BLaER1 treated with 17β-estradiol and CSF1 and Interleukin-3, amounts not matched to agents 10 nM and 100 nM (cell line): ENCODE results near the gene FGD5.
"Not testable (repeated sequence)": the region's sequence is repeated elsewhere in the genome, so short reads cannot be mapped to it uniquely, and the experiment has no call there.

Source experiments
- H3K27ac ChIP-seq, 11 experiments: shearing (Covaris generic); formaldehyde crosslinking; 2 replicates each; pipeline ENCODE4 v1.8.1; 2022
- H3K27me3 ChIP-seq, 11 experiments: shearing (Covaris generic); formaldehyde crosslinking; 2 replicates each; pipeline ENCODE4 v1.8.1; 2022
- H3K36me3 ChIP-seq, 11 experiments: shearing (Covaris generic); formaldehyde crosslinking; 2 replicates each; pipeline ENCODE4 v1.8.1; 2022
- H3K4me1 ChIP-seq, 10 experiments: shearing (Covaris generic); formaldehyde crosslinking; 2 replicates each; pipeline ENCODE4 v1.8.1; 2022
- H3K4me2 ChIP-seq, 11 experiments: shearing (Covaris generic); formaldehyde crosslinking; 2 replicates each; pipeline ENCODE4 v1.8.1; 2022
- H3K4me3 ChIP-seq, 10 experiments: shearing (Covaris generic); formaldehyde crosslinking; 2 replicates each; pipeline ENCODE4 v1.8.1; 2022
- H3K9ac ChIP-seq, 11 experiments: shearing (Covaris generic); formaldehyde crosslinking; 2 replicates each; pipeline ENCODE4 v1.8.1; 2022
- H3K9me3 ChIP-seq, 11 experiments: shearing (Covaris generic); formaldehyde crosslinking; replicated peaks in 1 of 11; 2 replicates each; pipeline ENCODE4 v1.8.1; 2022
- H4K20me1 ChIP-seq, 11 experiments: shearing (Covaris generic); formaldehyde crosslinking; 2 replicates each; pipeline ENCODE4 v1.8.1; 2022
- Cebpa-rat ChIP-seq, 11 experiments: shearing (Covaris generic); IDR thresholded peaks; 2 replicates each; pipeline ENCODE4 v1.8.1; 2022

Gene FGD5

DNA sequence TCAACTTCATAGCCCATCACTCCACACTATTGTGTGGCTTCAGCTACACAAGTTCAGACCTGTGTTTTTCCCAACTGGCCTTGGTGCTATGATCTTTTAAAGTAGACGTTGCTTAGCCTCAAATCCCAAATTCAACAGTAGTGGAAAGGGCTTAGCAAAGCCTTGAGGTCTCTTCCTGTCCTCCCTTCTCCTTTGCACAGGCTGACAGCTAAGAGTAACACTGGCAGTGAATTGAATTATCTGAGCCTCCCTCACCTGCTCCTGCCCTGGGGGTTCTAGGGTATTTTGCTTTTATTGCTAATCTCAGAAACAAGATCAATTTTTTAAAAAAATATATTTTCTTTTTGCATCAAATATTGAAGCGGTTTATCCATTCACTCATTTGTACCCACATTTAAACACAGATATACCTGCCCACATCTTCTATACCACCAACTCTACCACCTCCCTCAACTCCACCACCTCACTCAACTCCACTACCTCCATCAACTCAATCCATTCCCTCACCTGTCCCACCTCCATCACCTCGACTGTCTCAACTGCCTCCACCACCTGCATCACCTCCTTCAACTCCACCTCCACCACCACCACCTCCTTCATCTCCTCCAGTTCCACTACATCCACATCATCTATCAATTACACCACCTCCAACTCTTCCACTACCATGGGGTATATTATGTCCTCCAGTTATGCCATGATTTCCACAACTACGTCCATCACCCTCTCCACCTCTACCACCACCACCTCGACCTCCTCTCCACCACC, 10.1 kb upstream of the FGD5 start:
- Histone ChIP-seq H3K9me3 (peaks cover 0 to 17% (median 12%) of the 10 kb centered on the region in 11 experiments; a peak in 17 of 22 replicates), H3K4me2 (no peak overlapping the region), H3K27me3 (peaks cover 35 to 47% (median 43%) of the 10 kb centered on the region in 11 experiments), H3K36me3 (no peaks in the 10 kb centered on the region), H3K4me3 (no peak overlapping the region), H3K4me1 (peaks cover 30 to 51% (median 41%) of the 10 kb centered on the region in 10 experiments), H3K9ac (no peak overlapping the region), H3K27ac (no peak overlapping the region), H4K20me1 (no peaks in the 10 kb centered on the region)
- no peak for TF ChIP-seq Cebpa-rat (IDR thresholded peaks at IDR 0.05)

DNA sequence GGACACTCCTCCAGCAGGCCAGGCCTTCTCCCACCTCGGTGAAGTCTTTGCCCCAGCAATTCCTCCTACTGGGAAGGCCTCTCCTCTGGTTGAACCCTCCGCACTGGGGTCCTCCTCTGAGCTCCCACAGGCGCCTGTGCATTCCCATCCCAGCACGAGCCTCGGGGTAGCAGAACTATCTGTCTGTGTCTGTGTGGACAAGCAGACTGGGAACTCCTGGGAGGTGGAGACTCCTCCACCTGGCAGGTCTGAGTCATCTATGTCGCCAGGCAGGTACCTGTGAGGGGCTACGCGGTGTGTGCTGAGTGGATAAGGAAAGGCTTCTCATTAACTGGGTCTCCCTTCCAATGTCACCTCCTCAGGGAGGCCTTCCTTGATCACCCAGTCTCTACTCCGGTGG, 9.2 kb upstream of the FGD5 start:
- H3K36me3 ChIP-seq, H4K20me1 ChIP-seq, H3K4me2 ChIP-seq, H3K9ac ChIP-seq, H3K27ac ChIP-seq, H3K4me3 ChIP-seq: not testable (repeated sequence)
- H3K9me3 ChIP-seq = peaks cover 0 to 17% (median 12%) of the 10 kb centered on the region in 11 experiments; a peak in 17 of 22 replicates
- H3K27me3 ChIP-seq = peaks cover 38 to 53% (median 45%) of the 10 kb centered on the region in 11 experiments
- H3K4me1 ChIP-seq = peaks cover 21 to 42% (median 31%) of the 10 kb centered on the region in 10 experiments

DNA sequence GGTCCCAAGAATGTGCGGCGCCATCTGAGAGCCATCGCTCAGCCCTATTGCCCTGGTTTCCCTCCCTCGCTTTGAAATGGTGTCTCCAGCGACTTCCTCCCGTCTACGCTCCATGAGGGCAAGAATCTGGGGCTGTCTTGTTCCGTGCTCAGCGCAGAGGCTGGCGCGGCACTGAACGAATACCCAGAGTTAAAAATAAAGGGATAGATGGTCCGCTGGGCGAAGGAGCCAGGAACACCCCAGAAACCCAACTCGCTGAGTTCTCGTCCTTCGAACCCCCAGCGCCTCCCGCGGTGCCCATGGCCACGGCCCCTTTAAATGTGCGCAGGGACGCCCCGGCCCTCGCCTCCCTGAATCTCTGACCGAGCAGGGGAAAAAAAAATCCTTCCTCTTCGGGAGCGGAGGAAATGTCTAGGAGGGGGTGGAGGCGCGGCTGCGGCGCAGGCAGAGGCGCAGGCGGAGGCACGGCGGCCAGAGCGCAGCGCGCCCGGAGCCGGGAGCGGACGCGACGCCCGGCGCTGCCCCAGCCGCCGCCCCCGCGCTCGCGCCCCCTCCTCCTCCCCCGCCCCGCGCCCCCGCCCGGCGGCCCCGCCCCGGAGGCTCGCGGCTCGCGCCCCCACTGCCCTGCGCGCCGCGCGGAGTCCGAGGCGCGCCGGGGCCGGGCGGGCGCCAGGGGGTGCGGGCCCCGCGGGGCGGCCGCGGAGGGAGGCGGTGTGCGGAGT, 8.5 kb upstream of the FGD5 start:
- peaks cover 0 to 17% (median 12%) of the 10 kb centered on the region in 11 experiments; a peak in 17 of 22 replicates for H3K9me3 ChIP-seq
- H3K4me3 ChIP-seq = no peak overlapping the region
- no peak for TF ChIP-seq Cebpa-rat (IDR thresholded peaks at IDR 0.05)
- no peaks in the 10 kb centered on the region for H4K20me1 ChIP-seq
- no peak overlapping the region for H3K9ac ChIP-seq
- no peak overlapping the region for H3K27ac ChIP-seq
- no peak overlapping the region for H3K4me2 ChIP-seq
- H3K36me3 ChIP-seq = no peaks in the 10 kb centered on the region
- H3K27me3 ChIP-seq = peaks cover 38 to 53% (median 46%) of the 10 kb centered on the region in 11 experiments
- peaks cover 15 to 35% (median 25%) of the 10 kb centered on the region in 10 experiments; a peak in 19 of 20 replicates for H3K4me1 ChIP-seq

- peaks cover 38 to 53% (median 46%) of the 10 kb centered on the region in 11 experiments for H3K27me3 ChIP-seq
- H3K4me1 ChIP-seq = peaks cover 12 to 27% (median 17%) of the 10 kb centered on the region in 10 experiments; a peak in 19 of 20 replicates
- no peaks in the 10 kb centered on the region for H4K20me1 ChIP-seq
- H3K9me3 ChIP-seq = peaks cover 0 to 17% (median 12%) of the 10 kb centered on the region in 11 experiments; a peak in 17 of 22 replicates
- H3K36me3 ChIP-seq = no peaks in the 10 kb centered on the region
- H3K27ac ChIP-seq = no peak overlapping the region
- no peak for TF ChIP-seq Cebpa-rat (IDR thresholded peaks at IDR 0.05)
- H3K4me2 ChIP-seq = no peak overlapping the region
- no peak overlapping the region for H3K9ac ChIP-seq
- H3K4me3 ChIP-seq = no peak overlapping the region
Observed at GRCh38 chr3:14810801-14811661, 7.7 kb upstream of the FGD5 start.

DNA sequence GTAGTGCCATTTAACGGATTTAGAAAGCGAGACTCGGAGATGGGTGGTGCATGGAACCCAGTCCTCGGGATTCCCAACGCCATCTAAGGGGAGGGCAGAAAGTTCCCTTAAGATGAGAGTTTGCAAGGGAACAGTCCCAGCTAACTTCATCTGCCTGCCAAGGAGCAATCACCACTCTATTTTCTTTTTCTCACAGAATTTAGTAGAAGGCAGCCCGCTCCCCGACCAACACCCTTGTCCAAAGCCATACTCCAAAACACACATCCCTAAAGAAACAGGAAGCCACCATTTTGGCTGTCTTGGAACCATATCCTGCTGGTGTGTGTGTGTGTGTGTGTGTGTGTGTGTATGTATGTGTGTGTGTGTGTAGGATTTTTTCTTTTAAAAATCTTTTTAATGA, 7.1 kb upstream of the FGD5 start:
- H3K9ac ChIP-seq = no peak overlapping the region
- H3K27me3 ChIP-seq = peaks cover 38 to 53% (median 46%) of the 10 kb centered on the region in 11 experiments

GRCh38 chr3:14812196-14812790, 6.5 kb upstream of the FGD5 start:
- Histone ChIP-seq H3K9me3 (peaks cover 0 to 17% (median 12%) of the 10 kb centered on the region in 11 experiments; a peak in 17 of 22 replicates), H3K4me2 (no peak overlapping the region), H4K20me1 (no peaks in the 10 kb centered on the region), H3K4me1 (peaks cover 0 to 15% (median 5%) of the 10 kb centered on the region in 10 experiments; a peak in 18 of 20 replicates), H3K4me3 (no peak overlapping the region), H3K9ac (no peak overlapping the region), H3K36me3 (no peaks in the 10 kb centered on the region), H3K27me3 (peaks cover 38 to 53% (median 46%) of the 10 kb centered on the region in 11 experiments), H3K27ac (no peak overlapping the region)
- no peak for TF ChIP-seq Cebpa-rat (IDR thresholded peaks at IDR 0.05)

More for the DNA sequence above, 7.1 kb upstream of the FGD5 start:
- H3K9me3 ChIP-seq = peaks cover 0 to 17% (median 12%) of the 10 kb centered on the region in 11 experiments; a peak in 17 of 22 replicates
- H3K4me1 ChIP-seq = peaks cover 6 to 21% (median 11%) of the 10 kb centered on the region in 10 experiments; a peak in 19 of 20 replicates
- no peak for TF ChIP-seq Cebpa-rat (IDR thresholded peaks at IDR 0.05)
- no peak overlapping the region for H3K27ac ChIP-seq
- H4K20me1 ChIP-seq = no peaks in the 10 kb centered on the region
- H3K36me3 ChIP-seq = no peaks in the 10 kb centered on the region
- H3K4me3 ChIP-seq = no peak overlapping the region
- H3K4me2 ChIP-seq = no peak overlapping the region

- Histone ChIP-seq H4K20me1 (no peaks in the 10 kb centered on the region), H3K9me3 (peaks cover 0 to 17% (median 12%) of the 10 kb centered on the region in 11 experiments; a peak in 17 of 22 replicates), H3K4me1 (peaks cover 0 to 8% (median 0%) of the 10 kb centered on the region in 10 experiments; a peak in 1 of 20 replicates), H3K36me3 (no peaks in the 10 kb centered on the region), H3K4me2 (no peak overlapping the region), H3K27ac (no peak overlapping the region), H3K27me3 (peaks cover 38 to 49% (median 44%) of the 10 kb centered on the region in 11 experiments), H3K9ac (no peak overlapping the region), H3K4me3 (no peak overlapping the region)
- TF ChIP-seq Cebpa-rat (IDR thresholded peaks at IDR 0.05) = no peak
Observed at GRCh38 chr3:14814411-14814871, 4.3 kb upstream of the FGD5 start.

- H3K36me3 ChIP-seq = no peaks in the 10 kb centered on the region
- H3K4me3 ChIP-seq = no peak overlapping the region
- H3K9me3 ChIP-seq = peaks cover 0 to 3% (median 1%) of the 10 kb centered on the region in 11 experiments; a peak in 8 of 22 replicates
- H3K27ac ChIP-seq = no peak overlapping the region
- no peak for TF ChIP-seq Cebpa-rat (IDR thresholded peaks at IDR 0.05)
- no peak overlapping the region for H3K9ac ChIP-seq
- H4K20me1 ChIP-seq = no peaks in the 10 kb centered on the region; a peak in 1 of 22 replicates
- H3K4me2 ChIP-seq = no peak overlapping the region
- peaks cover 21 to 31% (median 26%) of the 10 kb centered on the region in 11 experiments for H3K27me3 ChIP-seq
- peaks cover 0 to 8% (median 0%) of the 10 kb centered on the region in 10 experiments; a peak in 1 of 20 replicates for H3K4me1 ChIP-seq
Observed at GRCh38 chr3:14816359-14816758, 2.4 kb upstream of the FGD5 start.
